Ovary (tissue), 3 donors: Measurements from ENCODE around the gene DDX56.

Experiments
- CTCF ChIP-seq, 3 donors: fragments of 450-650 bp in 2 of 3; fragments of 200-600 bp in 1 of 3; IDR thresholded peaks; one replicate each; pipeline versions ENCODE4 v1.5.1 to v1.8.0; 2016 to 2022; ENCODE audit warnings: antibody characterized with exemption in 3 of 3, mild to moderate bottlenecking in 1 of 3
- EP300 ChIP-seq: sonication (generic); formaldehyde crosslinking; IDR thresholded peaks from one replicate; pipeline ENCODE4 v1.6.1; 2017; ENCODE audit warnings: antibody characterized with exemption
- donor health status: DM: no; HTN: no; CAD: no.

GRCh38 chr7:44580945-44581878 is 7.5 kb upstream of the DDX56 start:
- TF ChIP-seq CTCF (IDR thresholded peaks at IDR 0.05) (no peak), EP300 (no peak)
